Measurements from ENCODE around the gene EIF2D. TPM values are rescaled to one million over a fixed set of nuclear protein-coding genes. Genes with fewer than 3 reads are reported as not detected.

EIF2D gene
- total and polyA plus RNA-seq, 2 of the 13 experiments (the other 11 are each of a cell fraction or from before 2014, with no cell fraction given) = 45.1 to 64.9 TPM

DNA sequence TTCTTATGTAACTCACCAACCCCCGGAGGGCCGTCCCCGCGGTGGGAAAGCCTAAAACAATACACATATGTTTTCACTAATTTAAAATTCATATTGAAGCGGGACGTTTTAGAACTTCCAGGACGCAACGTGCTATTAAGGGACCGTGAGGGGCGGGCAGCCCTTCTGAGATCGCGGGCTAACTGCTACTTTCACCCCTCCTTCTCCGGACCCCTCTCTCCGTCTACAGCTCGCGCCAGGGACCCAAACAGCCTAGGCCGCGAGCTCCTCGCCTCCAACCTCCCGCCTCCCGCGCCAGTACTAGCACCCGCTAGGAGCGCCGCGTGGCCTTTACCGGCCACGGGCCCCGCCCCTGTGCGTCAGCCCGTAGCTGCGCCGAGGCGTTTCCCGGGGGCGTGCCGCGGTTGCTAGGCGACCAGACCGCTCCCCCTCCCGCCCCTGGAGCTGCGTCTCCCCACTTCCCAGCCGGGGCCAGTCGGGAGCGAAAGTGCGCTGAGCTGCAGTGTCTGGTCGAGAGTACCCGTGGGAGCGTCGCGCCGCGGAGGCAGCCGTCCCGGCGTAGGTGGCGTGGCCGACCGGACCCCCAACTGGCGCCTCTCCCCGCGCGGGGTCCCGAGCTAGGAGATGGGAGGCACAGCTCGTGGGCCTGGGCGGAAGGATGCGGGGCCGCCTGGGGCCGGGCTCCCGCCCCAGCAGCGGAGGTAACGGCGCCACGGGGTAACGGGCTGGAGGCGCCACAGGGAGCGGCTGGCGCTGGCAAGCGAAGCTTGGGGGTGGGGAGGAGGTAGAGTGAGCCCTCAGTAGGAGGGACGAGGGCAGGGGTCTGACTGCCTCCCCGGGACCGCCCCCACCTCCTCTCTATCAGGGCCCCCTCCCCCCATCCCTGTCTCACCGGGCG is 23.1 kb upstream of the EIF2D start, which contains the start of gene DYRK3 (continued):
- TF ChIP-seq, protein P1, sequence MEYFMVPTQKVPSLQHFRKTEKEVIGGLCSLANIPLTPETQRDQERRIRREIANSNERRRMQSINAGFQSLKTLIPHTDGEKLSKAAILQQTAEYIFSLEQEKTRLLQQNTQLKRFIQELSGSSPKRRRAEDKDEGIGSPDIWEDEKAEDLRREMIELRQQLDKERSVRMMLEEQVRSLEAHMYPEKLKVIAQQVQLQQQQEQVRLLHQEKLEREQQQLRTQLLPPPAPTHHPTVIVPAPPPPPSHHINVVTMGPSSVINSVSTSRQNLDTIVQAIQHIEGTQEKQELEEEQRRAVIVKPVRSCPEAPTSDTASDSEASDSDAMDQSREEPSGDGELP (IDR thresholded peaks at IDR 0.05; ENCODE audit: borderline replicate concordance, low read depth) = 0 out of 2 replicates have a peak, but pooled peaks have one; percentile 24
- TF ChIP-seq RNF2 (conservative IDR thresholded peaks at IDR 0.05; ENCODE audit: low read depth) (no peak), SP4 (CRISPR knock-in tag; IDR thresholded peaks at IDR 0.05) (peak; percentile 58; the same call in 1 of the 2 replicates), ZNF143 (CRISPR knock-in tag; IDR thresholded peaks at IDR 0.05) (no peak; the same call in 1 of the 2 replicates), ZNF562 (CRISPR knock-in tag; IDR thresholded peaks at IDR 0.05; ENCODE audit: borderline replicate concordance) (no peak), NR3C1 (CRISPR knock-in tag; IDR thresholded peaks at IDR 0.05) (no peak), ZNF160 (CRISPR knock-in tag; IDR thresholded peaks at IDR 0.05) (peak; percentile 85; the same call in 1 of the 2 replicates), ZNF260 (CRISPR knock-in tag; IDR thresholded peaks at IDR 0.05; ENCODE audit: borderline replicate concordance, low read depth) (peak; percentile 75; the same call in 1 of the 2 replicates), ZNF720 (CRISPR knock-in tag; IDR thresholded peaks at IDR 0.05) (no peak), PCBP1 (IDR thresholded peaks at IDR 0.05; ENCODE audit: borderline replicate concordance, low read depth, low read length) (no peak), SMARCE1 (IDR thresholded peaks at IDR 0.05; ENCODE audit: borderline replicate concordance) (no peak), LCORL (IDR thresholded peaks at IDR 0.05) (no peak), LCORL (CRISPR knock-in tag; IDR thresholded peaks at IDR 0.05) (peak; percentile 72; the same call in 1 of the 2 replicates), MBNL3 (CRISPR knock-in tag; conservative IDR thresholded peaks at IDR 0.05) (no peak), ZNF12 (CRISPR knock-in tag; IDR thresholded peaks at IDR 0.05) (peak; percentile 38; the same call in 1 of the 2 replicates), SRF (IDR thresholded peaks at IDR 0.05; ENCODE audit: low read depth, low read length) (no peak), FOSL1 (CRISPR knock-in tag; IDR thresholded peaks at IDR 0.05; ENCODE audit: borderline replicate concordance) (no peak)
- TF ChIP-seq, protein P2, sequence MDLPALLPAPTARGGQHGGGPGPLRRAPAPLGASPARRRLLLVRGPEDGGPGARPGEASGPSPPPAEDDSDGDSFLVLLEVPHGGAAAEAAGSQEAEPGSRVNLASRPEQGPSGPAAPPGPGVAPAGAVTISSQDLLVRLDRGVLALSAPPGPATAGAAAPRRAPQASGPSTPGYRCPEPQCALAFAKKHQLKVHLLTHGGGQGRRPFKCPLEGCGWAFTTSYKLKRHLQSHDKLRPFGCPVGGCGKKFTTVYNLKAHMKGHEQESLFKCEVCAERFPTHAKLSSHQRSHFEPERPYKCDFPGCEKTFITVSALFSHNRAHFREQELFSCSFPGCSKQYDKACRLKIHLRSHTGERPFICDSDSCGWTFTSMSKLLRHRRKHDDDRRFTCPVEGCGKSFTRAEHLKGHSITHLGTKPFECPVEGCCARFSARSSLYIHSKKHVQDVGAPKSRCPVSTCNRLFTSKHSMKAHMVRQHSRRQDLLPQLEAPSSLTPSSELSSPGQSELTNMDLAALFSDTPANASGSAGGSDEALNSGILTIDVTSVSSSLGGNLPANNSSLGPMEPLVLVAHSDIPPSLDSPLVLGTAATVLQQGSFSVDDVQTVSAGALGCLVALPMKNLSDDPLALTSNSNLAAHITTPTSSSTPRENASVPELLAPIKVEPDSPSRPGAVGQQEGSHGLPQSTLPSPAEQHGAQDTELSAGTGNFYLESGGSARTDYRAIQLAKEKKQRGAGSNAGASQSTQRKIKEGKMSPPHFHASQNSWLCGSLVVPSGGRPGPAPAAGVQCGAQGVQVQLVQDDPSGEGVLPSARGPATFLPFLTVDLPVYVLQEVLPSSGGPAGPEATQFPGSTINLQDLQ (CRISPR knock-in tag; IDR thresholded peaks at IDR 0.05) = no peak
- TF ChIP-seq, protein P3, sequence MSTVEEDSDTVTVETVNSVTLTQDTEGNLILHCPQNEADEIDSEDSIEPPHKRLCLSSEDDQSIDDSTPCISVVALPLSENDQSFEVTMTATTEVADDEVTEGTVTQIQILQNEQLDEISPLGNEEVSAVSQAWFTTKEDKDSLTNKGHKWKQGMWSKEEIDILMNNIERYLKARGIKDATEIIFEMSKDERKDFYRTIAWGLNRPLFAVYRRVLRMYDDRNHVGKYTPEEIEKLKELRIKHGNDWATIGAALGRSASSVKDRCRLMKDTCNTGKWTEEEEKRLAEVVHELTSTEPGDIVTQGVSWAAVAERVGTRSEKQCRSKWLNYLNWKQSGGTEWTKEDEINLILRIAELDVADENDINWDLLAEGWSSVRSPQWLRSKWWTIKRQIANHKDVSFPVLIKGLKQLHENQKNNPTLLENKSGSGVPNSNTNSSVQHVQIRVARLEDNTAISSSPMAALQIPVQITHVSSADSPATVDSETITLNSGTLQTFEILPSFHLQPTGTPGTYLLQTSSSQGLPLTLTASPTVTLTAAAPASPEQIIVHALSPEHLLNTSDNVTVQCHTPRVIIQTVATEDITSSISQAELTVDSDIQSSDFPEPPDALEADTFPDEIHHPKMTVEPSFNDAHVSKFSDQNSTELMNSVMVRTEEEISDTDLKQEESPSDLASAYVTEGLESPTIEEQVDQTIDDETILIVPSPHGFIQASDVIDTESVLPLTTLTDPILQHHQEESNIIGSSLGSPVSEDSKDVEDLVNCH (CRISPR knock-in tag; IDR thresholded peaks at IDR 0.05) = 0 out of 2 replicates have a peak, but pooled peaks have one; percentile 49
- TF ChIP-seq, protein P4, sequence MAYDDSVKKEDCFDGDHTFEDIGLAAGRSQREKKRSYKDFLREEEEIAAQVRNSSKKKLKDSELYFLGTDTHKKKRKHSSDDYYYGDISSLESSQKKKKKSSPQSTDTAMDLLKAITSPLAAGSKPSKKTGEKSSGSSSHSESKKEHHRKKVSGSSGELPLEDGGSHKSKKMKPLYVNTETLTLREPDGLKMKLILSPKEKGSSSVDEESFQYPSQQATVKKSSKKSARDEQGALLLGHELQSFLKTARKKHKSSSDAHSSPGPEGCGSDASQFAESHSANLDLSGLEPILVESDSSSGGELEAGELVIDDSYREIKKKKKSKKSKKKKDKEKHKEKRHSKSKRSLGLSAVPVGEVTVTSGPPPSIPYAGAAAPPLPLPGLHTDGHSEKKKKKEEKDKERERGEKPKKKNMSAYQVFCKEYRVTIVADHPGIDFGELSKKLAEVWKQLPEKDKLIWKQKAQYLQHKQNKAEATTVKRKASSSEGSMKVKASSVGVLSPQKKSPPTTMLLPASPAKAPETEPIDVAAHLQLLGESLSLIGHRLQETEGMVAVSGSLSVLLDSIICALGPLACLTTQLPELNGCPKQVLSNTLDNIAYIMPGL (CRISPR knock-in tag; IDR thresholded peaks at IDR 0.05; ENCODE audit: borderline replicate concordance in 1 of 2, low read depth in 1 of 2) = peak in 1 of 2 experiments; percentile 82; a peak in 2 of 4 replicates
